ENCODE measurements around the gene DDIT4.

Gene DDIT4

GRCh38 chr10:72316748-72317435 is 43.2 kb downstream of the DDIT4 start:
- H3K9me3 ChIP-seq: no peaks in the 10 kb centered on the region
- H3K4me1 ChIP-seq (ENCODE audit: control insufficient read depth in 1 of 2, insufficient read depth in 1 of 2, low read depth in 1 of 2, low read length in 1 of 2): peaks cover 68 to 78% of the 10 kb centered on the region in 2 experiments
- peak overlapping the region; percentile 99 for H3K27ac ChIP-seq
- peak overlapping the region in 1 of 2 experiments; percentile 3 for H3K4me3 ChIP-seq (ENCODE audit: low read depth in 1 of 2, low read length in 1 of 2)
- H3K36me3 ChIP-seq: no peaks in the 10 kb centered on the region
- H3K27me3 ChIP-seq: no peaks in the 10 kb centered on the region
- no peak for TF ChIP-seq CTCF (IDR thresholded peaks at IDR 0.05)

- H3K4me3 ChIP-seq (ENCODE audit: low read depth in 1 of 2, low read length in 1 of 2): peak overlapping the region; percentile 70 to 74
- no peaks in the 10 kb centered on the region for H3K36me3 ChIP-seq
- H3K27me3 ChIP-seq: no peaks in the 10 kb centered on the region
- no peak for TF ChIP-seq CTCF (IDR thresholded peaks at IDR 0.05)
- peaks cover 85 to 96% of the 10 kb centered on the region in 2 experiments for H3K4me1 ChIP-seq (ENCODE audit: control insufficient read depth in 1 of 2, insufficient read depth in 1 of 2, low read depth in 1 of 2, low read length in 1 of 2)
- peak overlapping the region; percentile 99 for H3K27ac ChIP-seq
- no peaks in the 10 kb centered on the region for H3K9me3 ChIP-seq
Observed at GRCh38 chr10:72318418-72319262, 44.9 kb downstream of the DDIT4 start.

GRCh38 chr10:72319416-72320254 is 45.9 kb downstream of the DDIT4 start:
- Histone ChIP-seq H3K4me3 (ENCODE audit: low read depth in 1 of 2, low read length in 1 of 2) (peak overlapping the region; percentile 70 to 74), H3K4me1 (ENCODE audit: control insufficient read depth in 1 of 2, insufficient read depth in 1 of 2, low read depth in 1 of 2, low read length in 1 of 2) (peaks cover 95 to 100% of the 10 kb centered on the region in 2 experiments), H3K27ac (peak overlapping the region; percentile 99), H3K9me3 (no peaks in the 10 kb centered on the region), H3K36me3 (no peaks in the 10 kb centered on the region), H3K27me3 (no peaks in the 10 kb centered on the region)
- TF ChIP-seq CTCF (IDR thresholded peaks at IDR 0.05): peak; percentile 60

GRCh38 chr10:72320676-72321247 is 47.0 kb downstream of the DDIT4 start:
- no peak for TF ChIP-seq CTCF (IDR thresholded peaks at IDR 0.05)
- Histone ChIP-seq H3K27ac (peak overlapping the region; percentile 99), H3K4me3 (ENCODE audit: low read depth in 1 of 2, low read length in 1 of 2) (peak overlapping the region; percentile 70 to 74), H3K9me3 (no peaks in the 10 kb centered on the region), H3K27me3 (no peaks in the 10 kb centered on the region), H3K36me3 (no peaks in the 10 kb centered on the region), H3K4me1 (ENCODE audit: control insufficient read depth in 1 of 2, insufficient read depth in 1 of 2, low read depth in 1 of 2, low read length in 1 of 2) (peaks cover 96 to 100% of the 10 kb centered on the region in 2 experiments)
